GM13976 (cell line): ENCODE measurements around the gene ST3GAL3.

Experiments used
- DNase-seq: peaks from one replicate; pipeline ENCODE4 v3.0.0; 2012; ENCODE audit warnings: low spot score
- in situ Hi-C: fragments of 300-500 bp; cut with MboI; formaldehyde crosslinking; loops from one replicate; pipeline ENCODE4 v1.12.0; 2022; ENCODE audit warnings: low sequenced_read_pairs, mixed read lengths, inconsistent platforms; ENCODE audit not compliant: unreplicated experiment
- TF ChIP-seq, protein P1 (sequence below): IDR thresholded peaks from 2 replicates; pipeline ENCODE4 v1.5.1; 2012; ENCODE audit warnings: borderline replicate concordance, mild to moderate bottlenecking; ENCODE audit not compliant: insufficient read depth; ENCODE audit errors: extremely low read depth, missing control alignments, control extremely low read depth

Gene ST3GAL3, protein sequence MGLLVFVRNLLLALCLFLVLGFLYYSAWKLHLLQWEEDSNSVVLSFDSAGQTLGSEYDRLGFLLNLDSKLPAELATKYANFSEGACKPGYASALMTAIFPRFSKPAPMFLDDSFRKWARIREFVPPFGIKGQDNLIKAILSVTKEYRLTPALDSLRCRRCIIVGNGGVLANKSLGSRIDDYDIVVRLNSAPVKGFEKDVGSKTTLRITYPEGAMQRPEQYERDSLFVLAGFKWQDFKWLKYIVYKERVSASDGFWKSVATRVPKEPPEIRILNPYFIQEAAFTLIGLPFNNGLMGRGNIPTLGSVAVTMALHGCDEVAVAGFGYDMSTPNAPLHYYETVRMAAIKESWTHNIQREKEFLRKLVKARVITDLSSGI

DNA sequence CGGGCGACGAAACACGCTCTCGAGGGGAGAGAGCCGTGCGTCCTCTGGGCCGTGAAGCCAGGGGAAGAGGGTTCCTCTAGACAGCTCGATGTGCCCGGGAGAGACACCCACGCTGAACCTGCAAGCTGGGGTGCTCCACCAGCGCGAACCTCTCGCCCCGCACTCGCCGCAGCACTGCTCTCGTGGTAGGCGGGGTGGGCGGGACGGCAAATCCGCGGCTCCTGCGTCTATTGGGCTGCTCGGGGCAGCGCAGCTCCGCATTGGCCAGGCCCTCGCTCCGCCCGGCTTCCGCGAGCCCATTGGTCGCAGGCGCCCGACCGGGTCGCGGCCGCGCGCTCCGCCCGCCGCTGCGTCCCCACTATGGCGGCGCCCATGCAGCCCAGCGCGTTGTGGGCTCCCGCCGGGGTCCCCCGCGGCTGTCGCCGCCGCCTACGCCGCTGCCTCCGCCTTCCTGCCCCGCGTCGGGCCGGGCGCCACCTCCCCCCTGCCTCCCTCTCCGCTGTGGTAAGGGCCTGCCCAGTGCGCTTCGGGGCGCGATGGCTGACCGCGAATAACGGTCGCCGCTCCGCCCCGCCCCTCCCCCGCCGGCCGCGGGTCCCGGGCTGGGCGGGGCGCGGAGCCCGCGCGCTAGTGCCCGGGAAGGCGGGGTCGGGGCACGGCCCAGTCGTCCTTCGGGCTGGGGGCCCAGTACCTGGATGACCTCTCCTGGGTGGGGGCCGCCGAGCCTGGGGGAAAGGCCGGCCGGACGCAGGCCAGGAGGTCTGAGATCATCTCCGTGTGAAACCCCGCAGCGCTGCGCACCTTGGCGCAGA, at the start of gene ST3GAL3:
Gene ST3GAL3, plus strand, starts transcription at position 347 of the 812 bp plus-strand sequence. CDS start 28,727 bp downstream, outside the sequence.
- TF ChIP-seq, protein P1, sequence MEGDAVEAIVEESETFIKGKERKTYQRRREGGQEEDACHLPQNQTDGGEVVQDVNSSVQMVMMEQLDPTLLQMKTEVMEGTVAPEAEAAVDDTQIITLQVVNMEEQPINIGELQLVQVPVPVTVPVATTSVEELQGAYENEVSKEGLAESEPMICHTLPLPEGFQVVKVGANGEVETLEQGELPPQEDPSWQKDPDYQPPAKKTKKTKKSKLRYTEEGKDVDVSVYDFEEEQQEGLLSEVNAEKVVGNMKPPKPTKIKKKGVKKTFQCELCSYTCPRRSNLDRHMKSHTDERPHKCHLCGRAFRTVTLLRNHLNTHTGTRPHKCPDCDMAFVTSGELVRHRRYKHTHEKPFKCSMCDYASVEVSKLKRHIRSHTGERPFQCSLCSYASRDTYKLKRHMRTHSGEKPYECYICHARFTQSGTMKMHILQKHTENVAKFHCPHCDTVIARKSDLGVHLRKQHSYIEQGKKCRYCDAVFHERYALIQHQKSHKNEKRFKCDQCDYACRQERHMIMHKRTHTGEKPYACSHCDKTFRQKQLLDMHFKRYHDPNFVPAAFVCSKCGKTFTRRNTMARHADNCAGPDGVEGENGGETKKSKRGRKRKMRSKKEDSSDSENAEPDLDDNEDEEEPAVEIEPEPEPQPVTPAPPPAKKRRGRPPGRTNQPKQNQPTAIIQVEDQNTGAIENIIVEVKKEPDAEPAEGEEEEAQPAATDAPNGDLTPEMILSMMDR = no peak
- in situ Hi-C loops = no loop called here

DNA sequence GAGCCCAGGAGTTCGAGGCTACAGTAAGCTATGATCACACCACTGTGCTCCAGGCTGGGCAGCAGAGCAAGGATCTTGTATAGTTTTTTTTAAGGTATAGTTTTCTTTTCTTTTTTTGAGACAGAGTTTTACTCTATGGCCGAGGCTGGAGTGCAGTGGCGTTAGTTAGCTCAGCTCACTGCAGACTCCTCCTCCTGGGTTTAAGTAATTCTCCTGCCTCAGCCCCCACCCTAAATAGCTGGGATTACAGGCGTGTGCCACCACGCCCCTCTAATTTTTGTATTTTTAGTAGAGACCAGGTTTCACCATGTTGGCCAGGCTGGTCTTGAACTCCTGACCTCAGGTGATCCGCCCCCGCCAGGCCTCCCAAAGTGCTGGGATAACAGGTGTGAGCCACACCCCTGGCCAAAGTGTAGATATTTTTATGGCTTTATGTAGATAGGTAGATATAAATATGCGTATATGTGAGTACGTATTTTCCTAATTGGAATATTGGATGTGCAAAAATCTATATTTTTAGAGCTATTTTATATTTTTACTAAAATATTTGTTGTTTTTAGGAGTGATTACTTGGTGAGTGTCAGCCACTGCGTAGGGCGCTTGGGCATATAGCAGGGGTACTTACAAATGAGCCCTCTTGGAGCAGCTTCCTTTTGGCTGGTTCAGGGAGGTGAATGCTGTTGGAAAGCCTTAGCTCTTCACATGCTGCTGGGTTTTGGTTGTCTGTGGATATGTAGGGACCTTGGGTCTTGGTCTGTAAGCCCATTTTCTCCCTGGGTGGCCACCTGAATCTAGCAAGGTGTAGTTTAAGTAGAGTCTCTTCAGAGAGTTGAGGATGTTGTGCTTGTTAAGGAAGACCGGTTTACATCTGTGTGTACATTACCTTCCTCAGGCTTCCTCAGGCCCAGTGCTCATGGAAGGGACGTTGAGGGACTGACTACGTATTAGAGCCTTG, 47.8 kb upstream of the ST3GAL3 start:
- DNase-seq = no peak
- TF ChIP-seq, protein P1 = no peak
- in situ Hi-C loops = no loop called here

More for the DNA sequence above, at the start of gene ST3GAL3:
- peak; percentile 97 for DNase-seq

DNA sequence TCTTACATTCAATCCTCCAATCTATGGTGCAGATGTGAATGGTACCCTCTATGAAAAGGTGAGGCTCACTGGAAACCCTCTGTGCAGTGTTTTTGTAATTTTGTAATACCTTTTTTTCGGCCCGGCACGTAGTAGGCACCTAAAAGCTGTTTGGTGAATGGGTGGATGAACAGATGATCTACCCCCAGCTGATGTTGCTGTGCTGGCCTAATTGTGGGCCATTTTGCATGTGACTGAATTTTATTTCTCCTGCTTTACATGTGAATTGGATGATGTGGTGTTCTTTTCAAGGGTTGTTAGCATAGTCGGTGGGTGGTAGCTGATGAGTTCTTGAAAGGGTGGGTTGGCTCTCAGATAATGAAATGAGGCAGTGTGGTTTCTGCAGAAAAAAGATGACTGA, 47.0 kb upstream of the ST3GAL3 start:
- DNase-seq = no peak
- in situ Hi-C loops = no loop called here
- TF ChIP-seq, protein P1 = no peak

DNA sequence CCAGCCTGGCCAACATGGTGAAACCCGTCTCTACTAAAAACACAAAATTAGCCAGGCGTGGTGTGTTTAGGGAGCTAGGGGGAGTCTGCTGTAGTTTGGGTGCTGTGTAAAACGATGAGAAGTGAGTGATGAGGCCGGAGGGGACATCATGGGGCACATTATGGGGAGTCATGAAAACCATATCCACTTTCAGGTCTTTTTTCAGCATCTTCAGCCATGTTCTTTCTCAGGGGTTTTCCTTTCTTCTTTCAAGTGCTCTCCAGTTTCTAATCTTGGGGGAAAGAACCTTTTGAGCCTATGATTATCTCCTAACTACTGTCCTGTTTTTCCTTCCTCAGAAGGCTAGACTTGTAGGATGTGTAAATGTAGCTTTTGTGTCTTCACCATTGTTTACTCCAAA, 43.0 kb upstream of the ST3GAL3 start:
- DNase-seq = peak; percentile 70
- TF ChIP-seq, protein P1 = no peak
- in situ Hi-C loops = no loop called here

DNA sequence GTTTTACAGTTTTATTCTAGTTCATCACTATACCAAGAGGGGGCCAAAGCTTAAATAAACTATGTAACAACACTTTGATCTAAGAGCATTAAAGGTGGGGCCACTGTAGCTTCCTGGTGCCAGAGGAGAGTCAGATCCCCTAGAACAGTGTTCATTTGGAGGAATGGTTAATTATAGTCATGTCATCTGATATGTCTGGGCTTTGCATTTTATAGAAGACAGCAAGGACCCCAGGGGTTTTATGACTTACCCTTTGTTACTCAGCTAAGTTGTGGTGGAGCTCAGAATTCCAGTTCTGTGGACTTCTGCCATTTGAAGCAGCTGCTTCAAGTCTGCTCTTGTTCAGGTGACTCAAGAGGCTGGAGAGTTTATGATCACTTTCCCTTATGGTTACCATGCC, 40.7 kb upstream of the ST3GAL3 start:
- no peak for DNase-seq
- in situ Hi-C loops = no loop called here

More for the DNA sequence above, 40.7 kb upstream of the ST3GAL3 start:
- TF ChIP-seq, protein P1 = no peak
